Activated CD4-positive, alpha-beta T cell treated with anti-CD3 and anti-CD28 coated beads, Interleukin-2, amount 10 ng/mL, durations not matched to agents 7 days and 5 days (primary cell): ENCODE data around the gene ZNF93. TPM values are rescaled to one million over a fixed set of nuclear protein-coding genes. Genes with fewer than 3 reads are reported as not detected.
A peak's percentile ranks its signal among the peaks of the same experiment; 100 is the strongest.
"Not testable (repeated sequence)": the region's sequence is repeated elsewhere in the genome, so short reads cannot be mapped to it uniquely, and the experiment has no call there.

Experiments used
- CTCF ChIA-PET: fragments of 350-600 bp; sonication (Branson Sonifier 250); formaldehyde crosslinking; loops from one replicate; lab custom pipeline; 2021; ENCODE audit warnings: antibody characterized with exemption; lab: Charles Lee
- POLR2A ChIA-PET: fragments of 350-600 bp; sonication (Branson Sonifier 250); formaldehyde crosslinking; loops from one replicate; lab custom pipeline; 2021; ENCODE audit warnings: antibody characterized with exemption; lab: Charles Lee
- DNase-seq: peaks from one replicate; pipeline ENCODE4 v3.0.0-alpha.2; 2020
- H3K27ac Mint-ChIP-seq: one replicate; pipeline ENCODE4 v1.8.0; 2021; ENCODE audit warnings: mild to moderate bottlenecking, moderate library complexity, mixed read lengths
- H3K27me3 Mint-ChIP-seq: one replicate; pipeline ENCODE4 v1.8.0; 2021; ENCODE audit warnings: mixed read lengths
- H3K36me3 Mint-ChIP-seq: one replicate; pipeline ENCODE4 v1.8.0; 2021; ENCODE audit warnings: low read depth, mixed read lengths
- H3K4me1 Mint-ChIP-seq: one replicate; pipeline ENCODE4 v1.8.0; 2021; ENCODE audit warnings: mixed read lengths
- H3K4me3 Mint-ChIP-seq: one replicate; pipeline ENCODE4 v1.8.0; 2021; ENCODE audit warnings: mild to moderate bottlenecking, moderate library complexity, mixed read lengths
- H3K9me3 Mint-ChIP-seq: one replicate; pipeline ENCODE4 v1.8.0; 2021; ENCODE audit warnings: mixed read lengths
- total RNA-seq, 2 experiments: library from RNA; stranded (reverse); gene quantifications; one replicate each; pipeline ENCODE4 v1.2.3, GENCODE V29; 2021

Gene ZNF93
- total RNA-seq, 2 experiments from 2014 or later: 14.7 to 15.8 TPM

DNA sequence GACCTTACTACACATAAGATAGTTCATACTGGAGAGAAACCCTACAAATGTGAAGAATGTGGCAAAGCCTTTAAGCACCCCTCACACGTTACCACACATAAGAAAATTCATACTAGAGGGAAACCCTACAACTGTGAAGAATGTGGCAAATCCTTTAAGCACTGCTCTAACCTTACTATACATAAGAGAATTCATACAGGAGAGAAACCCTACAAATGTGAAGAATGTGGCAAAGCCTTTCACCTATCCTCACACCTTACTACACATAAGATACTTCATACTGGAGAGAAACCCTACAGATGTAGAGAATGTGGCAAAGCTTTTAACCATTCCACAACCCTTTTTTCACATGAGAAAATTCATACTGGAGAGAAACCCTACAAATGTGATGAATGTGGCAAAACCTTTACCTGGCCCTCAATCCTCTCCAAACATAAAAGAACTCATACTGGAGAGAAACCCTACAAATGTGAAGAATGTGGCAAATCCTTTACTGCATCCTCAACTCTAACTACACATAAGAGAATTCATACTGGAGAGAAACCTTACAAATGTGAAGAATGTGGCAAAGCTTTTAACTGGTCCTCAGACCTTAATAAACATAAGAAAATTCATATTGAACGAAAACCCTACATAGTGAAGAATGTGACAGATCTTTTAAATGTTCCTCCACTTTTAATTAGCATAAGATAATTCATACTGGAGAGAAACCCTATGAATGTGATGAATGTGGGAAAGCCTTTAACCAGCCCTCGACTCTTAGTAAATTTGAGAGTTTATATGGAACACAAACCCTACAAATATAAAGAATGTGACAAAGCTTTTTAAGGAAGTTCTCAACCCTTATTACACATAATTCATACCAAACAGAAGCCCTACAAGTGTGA is 8.4 kb upstream of the ZNF93 start:
- POLR2A ChIA-PET, H3K27me3 Mint-ChIP-seq, DNase-seq, H3K27ac Mint-ChIP-seq, H3K4me3 Mint-ChIP-seq, CTCF ChIA-PET, H3K4me1 Mint-ChIP-seq: not testable (repeated sequence)
- Mint-ChIP-seq H3K36me3 (peaks cover 60% of the 10 kb centered on the region), H3K9me3 (peaks cover 51% of the 10 kb centered on the region)

DNA sequence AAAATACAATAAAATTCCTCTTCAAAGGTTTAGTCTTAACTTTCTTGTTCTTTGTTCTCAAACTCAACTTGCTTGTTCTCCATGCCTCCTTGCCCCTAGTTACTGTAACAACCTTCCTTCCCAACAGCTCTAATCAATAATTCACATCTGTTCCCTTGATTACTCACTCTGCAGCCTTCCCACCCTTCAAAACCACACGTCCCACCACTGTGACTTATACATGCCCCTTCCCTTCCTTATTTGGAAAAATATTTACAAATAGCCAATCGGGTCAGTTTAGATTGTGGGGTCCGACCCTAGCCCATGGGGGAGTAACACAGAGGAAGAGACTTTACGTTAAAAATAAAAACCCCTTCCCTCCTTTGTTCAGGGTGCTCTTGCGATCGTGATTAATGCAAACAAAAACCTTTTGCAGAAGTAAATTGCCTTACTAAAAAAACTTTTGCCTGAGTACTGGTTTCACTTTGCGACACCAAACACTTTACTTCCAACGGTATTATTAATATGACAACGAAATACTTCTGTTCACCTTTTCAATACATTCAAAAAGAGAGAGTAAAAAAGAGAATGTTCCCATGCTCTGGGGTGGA is 512 bp upstream of the ZNF93 start:
- CTCF ChIA-PET: interaction anchor here (0.5 to 1.6 kb wide), 3 partner anchors 29 to 252 kb away, joined by 3 to 7 read pairs (median 4); partner anchors contain the start of gene ZNF506
- POLR2A ChIA-PET: interaction anchor here (0.7 to 1.6 kb wide), 5 partner anchors 33 to 449 kb away, joined by 3 to 9 read pairs (median 5); partner anchors contain the start of genes ZNF101, ZNF253 and ZNF506
- H3K27ac Mint-ChIP-seq: peak overlapping the region; percentile 98
- H3K4me1 Mint-ChIP-seq: peaks cover 35% of the 10 kb centered on the region
- H3K27me3 Mint-ChIP-seq: no peaks in the 10 kb centered on the region
- peak; percentile 7 for DNase-seq
- H3K36me3 Mint-ChIP-seq: peaks cover 72% of the 10 kb centered on the region
- H3K4me3 Mint-ChIP-seq: peak overlapping the region; percentile 97
- peaks cover 61% of the 10 kb centered on the region for H3K9me3 Mint-ChIP-seq

DNA sequence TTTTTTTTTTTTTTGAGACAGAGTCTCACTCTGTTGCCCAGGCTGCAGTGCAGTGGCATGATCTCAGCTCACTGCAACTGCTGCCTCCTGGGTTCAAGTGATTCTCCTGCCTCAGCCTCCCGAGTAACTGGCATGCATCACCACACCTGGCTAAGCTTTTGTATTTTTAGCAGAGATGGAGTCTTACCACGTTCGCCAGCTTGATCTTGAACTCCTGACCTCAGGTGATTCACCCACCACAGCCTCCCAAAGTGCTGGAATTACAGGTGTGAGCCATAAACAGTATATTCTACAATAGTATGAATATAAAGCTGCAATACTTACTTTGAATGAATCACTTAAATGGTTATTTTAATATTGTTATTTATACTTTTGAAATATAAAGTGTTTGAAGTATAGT is 6.8 kb downstream of the ZNF93 start:
- H3K27ac Mint-ChIP-seq, H3K4me3 Mint-ChIP-seq, DNase-seq, POLR2A ChIA-PET, H3K27me3 Mint-ChIP-seq: not testable (repeated sequence)
- H3K36me3 Mint-ChIP-seq: peaks cover 81% of the 10 kb centered on the region
- H3K4me1 Mint-ChIP-seq: peaks cover 31% of the 10 kb centered on the region
- peaks cover 60% of the 10 kb centered on the region for H3K9me3 Mint-ChIP-seq
- CTCF ChIA-PET: interaction anchor here (0.6 to 2.0 kb wide), 4 partner anchors 9 to 241 kb away, joined by 3 to 5 read pairs (median 4); no protein-coding TSS in a partner anchor

DNA sequence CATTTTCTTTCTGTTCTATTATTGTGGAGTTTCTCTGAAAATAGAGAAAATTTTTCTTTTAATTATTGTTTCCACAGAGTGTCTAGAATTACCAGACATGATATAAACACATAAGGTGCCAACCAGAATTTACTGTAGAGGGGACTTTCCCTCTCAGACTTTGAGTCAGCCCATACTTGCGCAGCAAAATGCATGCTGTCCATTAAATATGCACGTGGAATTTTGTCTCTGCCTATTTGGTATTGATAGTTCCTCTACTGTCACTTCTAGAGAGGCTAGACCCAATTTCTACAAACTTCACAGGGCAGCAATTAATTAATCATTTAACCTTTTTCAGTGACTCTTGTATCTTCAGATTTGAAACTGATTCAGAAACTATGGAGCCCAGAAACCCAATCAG is 8.9 kb downstream of the ZNF93 start:
- peaks cover 21% of the 10 kb centered on the region for H3K4me1 Mint-ChIP-seq
- no peak overlapping the region for H3K27ac Mint-ChIP-seq
- CTCF ChIA-PET: no interaction called here
- no peak overlapping the region for H3K4me3 Mint-ChIP-seq
- peaks cover 58% of the 10 kb centered on the region for H3K9me3 Mint-ChIP-seq
- H3K27me3 Mint-ChIP-seq: no peaks in the 10 kb centered on the region
- POLR2A ChIA-PET: no interaction called here
- DNase-seq: no peak
- H3K36me3 Mint-ChIP-seq: peaks cover 81% of the 10 kb centered on the region

DNA sequence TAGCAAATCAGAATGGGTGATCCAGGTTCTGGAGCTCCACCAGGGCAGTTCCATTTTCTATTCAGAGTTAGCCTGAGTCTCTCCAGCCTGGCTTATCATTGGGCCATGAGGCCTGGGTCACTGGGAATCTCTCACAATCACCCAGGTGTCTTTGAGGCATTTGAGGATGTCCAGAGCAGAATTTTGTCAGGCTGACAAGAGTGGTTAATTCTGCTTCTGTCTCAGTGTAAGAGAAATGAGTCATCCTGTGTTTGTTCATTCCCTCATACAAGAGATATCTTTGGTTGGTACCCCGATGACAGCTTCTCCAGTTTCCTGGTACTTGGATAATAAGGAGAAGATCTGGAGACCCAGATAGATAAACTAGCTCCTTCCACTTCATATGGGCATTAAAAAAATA is 10.4 kb downstream of the ZNF93 start:
- ChIA-PET CTCF (interaction anchor here (0.7 to 1.5 kb wide), 4 partner anchors 9 to 178 kb away, joined by 3 to 6 read pairs (median 4); partner anchors contain the start of gene ZNF14), POLR2A (no interaction called here)
- peaks cover 11% of the 10 kb centered on the region for H3K4me1 Mint-ChIP-seq
- no peak for DNase-seq
- no peak overlapping the region for H3K27ac Mint-ChIP-seq
- peaks cover 45% of the 10 kb centered on the region for H3K9me3 Mint-ChIP-seq
- no peaks in the 10 kb centered on the region for H3K27me3 Mint-ChIP-seq
- H3K4me3 Mint-ChIP-seq: no peak overlapping the region
- H3K36me3 Mint-ChIP-seq: peaks cover 81% of the 10 kb centered on the region

DNA sequence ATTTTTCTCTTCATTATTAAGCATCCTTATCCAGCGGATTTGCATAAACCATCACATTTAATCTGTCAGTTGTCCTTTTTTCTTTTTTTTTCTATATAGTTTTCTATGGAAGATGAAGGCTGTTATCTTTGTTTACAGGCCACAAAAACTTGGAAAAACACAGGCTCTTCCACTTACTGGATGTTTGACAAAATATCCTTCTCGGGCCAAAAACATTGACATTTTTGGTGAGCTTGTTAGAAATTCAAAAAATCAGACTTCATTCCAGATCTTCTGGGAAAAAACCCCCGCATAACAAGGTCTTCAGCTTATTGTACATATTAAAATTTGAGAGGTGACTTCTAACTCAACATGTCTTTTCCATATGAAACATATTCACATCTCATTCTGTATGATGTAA is 13.8 kb downstream of the ZNF93 start:
- Mint-ChIP-seq H3K27me3 (no peaks in the 10 kb centered on the region), H3K4me1 (peaks cover 6% of the 10 kb centered on the region), H3K36me3 (peaks cover 81% of the 10 kb centered on the region), H3K27ac (no peak overlapping the region), H3K9me3 (peaks cover 37% of the 10 kb centered on the region), H3K4me3 (no peak overlapping the region)
- ChIA-PET CTCF (interaction anchor here (0.6 kb wide), 1 partner anchor 12 kb away, joined by 5 read pairs; no protein-coding TSS in a partner anchor), POLR2A (no interaction called here)
- DNase-seq: no peak

DNA sequence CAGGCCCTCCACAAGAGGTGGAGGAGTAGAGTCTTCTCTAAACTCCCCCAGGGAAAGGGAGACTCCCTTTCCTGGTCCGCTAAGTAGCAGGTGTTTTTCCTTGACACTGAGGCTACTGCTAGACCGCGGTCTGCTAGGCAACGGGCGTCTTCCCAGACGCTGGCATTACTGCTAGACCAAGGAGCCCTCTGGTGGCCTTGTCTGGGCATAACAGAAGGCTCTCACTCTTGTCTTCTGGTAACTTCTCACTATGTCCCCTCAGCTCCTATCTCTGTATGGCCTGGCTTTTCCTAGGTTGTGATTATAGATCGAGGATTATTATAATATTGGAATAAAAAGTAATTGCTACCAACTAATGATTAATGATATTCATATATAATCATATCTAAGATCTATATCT is 29.7 kb downstream of the ZNF93 start:
- peaks cover 76% of the 10 kb centered on the region for H3K36me3 Mint-ChIP-seq
- peak; percentile 21 for DNase-seq
- H3K27me3 Mint-ChIP-seq, H3K4me1 Mint-ChIP-seq, H3K4me3 Mint-ChIP-seq, CTCF ChIA-PET, H3K27ac Mint-ChIP-seq: not testable (repeated sequence)
- H3K9me3 Mint-ChIP-seq: peaks cover 43% of the 10 kb centered on the region
- POLR2A ChIA-PET: interaction anchor here (0.7 kb wide), 1 partner anchor 1891 kb away, joined by 3 read pairs; no protein-coding TSS in a partner anchor

DNA sequence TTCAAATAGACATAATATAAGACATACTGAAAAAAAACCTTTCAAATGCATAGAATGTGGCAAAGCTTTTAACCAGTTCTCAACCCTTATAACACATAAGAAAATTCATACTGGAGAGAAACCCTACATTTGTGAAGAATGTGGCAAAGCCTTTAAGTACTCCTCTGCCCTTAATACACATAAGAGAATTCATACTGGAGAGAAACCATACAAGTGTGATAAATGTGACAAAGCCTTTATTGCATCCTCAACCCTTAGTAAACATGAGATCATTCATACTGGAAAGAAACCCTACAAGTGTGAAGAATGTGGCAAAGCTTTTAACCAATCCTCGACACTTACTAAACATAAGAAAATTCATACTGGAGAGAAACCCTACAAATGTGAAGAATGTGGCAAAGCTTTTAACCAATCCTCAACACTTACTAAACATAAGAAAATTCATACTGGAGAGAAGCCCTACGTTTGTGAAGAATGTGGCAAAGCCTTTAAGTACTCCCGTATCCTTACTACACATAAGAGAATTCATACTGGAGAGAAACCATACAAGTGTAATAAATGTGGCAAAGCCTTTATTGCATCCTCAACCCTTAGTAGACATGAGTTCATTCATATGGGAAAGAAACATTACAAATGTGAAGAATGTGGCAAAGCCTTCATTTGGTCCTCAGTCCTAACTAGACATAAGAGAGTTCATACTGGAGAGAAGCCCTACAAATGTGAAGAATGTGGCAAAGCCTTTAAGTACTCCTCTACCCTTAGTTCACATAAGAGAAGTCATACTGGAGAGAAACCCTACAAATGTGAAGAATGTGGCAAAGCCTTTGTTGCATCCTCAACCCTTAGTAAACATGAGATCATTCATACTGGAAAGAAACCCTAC is 32.9 kb downstream of the ZNF93 start:
- Mint-ChIP-seq H3K36me3 (peaks cover 50% of the 10 kb centered on the region), H3K9me3 (peaks cover 47% of the 10 kb centered on the region)
- H3K27ac Mint-ChIP-seq, H3K4me1 Mint-ChIP-seq, DNase-seq, H3K4me3 Mint-ChIP-seq, H3K27me3 Mint-ChIP-seq, CTCF ChIA-PET, POLR2A ChIA-PET: not testable (repeated sequence)

DNA sequence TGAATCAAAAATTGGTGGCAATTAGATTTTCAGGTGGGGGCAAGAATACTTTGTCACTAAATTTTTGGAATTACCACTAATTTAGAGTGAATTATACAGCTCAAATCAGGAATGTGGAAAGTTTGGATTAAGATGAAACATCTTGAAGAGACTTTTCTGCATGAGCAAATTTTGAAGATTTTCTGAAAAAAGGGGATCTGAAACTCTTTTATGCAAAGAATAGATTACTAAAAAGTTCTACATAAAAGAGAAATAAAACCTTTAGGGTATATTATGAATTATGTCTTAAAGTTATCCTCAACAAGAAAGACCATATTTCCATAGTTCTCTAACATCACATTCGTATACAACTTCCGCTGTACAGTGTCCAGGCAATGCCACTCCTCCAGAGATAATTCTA is 36.7 kb downstream of the ZNF93 start:
- no peak for DNase-seq
- Mint-ChIP-seq H3K36me3 (peaks cover 27% of the 10 kb centered on the region), H3K27ac (no peak overlapping the region), H3K9me3 (peaks cover 57% of the 10 kb centered on the region), H3K4me1 (no peaks in the 10 kb centered on the region), H3K27me3 (no peaks in the 10 kb centered on the region), H3K4me3 (no peak overlapping the region)
- CTCF ChIA-PET: no interaction called here
- POLR2A ChIA-PET: no interaction called here

DNA sequence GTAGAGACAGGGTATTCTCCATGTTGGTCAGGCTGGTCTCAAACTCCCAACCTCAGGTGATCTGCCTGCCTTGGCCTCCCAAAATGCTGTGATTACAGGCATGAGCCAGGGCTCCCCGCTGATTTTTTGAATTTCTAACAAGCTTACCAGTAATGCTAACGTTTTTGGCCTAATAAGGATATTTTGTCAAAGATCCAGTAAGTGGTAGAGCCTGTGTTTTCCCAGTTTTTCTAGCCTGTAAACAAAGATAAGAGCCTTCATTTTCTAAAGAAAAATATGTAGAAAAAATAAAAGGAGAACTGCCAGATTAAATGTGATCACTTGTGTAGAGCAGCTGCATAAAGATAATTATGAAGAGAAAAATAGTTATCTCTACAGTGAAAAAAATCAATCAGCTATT is 37.7 kb downstream of the ZNF93 start:
- CTCF ChIA-PET: no interaction called here
- H3K27me3 Mint-ChIP-seq: no peaks in the 10 kb centered on the region
- H3K36me3 Mint-ChIP-seq: peaks cover 16% of the 10 kb centered on the region
- H3K4me1 Mint-ChIP-seq: no peaks in the 10 kb centered on the region
- no peak overlapping the region for H3K4me3 Mint-ChIP-seq
- DNase-seq: no peak
- peaks cover 58% of the 10 kb centered on the region for H3K9me3 Mint-ChIP-seq
- POLR2A ChIA-PET: no interaction called here
- H3K27ac Mint-ChIP-seq: no peak overlapping the region

DNA sequence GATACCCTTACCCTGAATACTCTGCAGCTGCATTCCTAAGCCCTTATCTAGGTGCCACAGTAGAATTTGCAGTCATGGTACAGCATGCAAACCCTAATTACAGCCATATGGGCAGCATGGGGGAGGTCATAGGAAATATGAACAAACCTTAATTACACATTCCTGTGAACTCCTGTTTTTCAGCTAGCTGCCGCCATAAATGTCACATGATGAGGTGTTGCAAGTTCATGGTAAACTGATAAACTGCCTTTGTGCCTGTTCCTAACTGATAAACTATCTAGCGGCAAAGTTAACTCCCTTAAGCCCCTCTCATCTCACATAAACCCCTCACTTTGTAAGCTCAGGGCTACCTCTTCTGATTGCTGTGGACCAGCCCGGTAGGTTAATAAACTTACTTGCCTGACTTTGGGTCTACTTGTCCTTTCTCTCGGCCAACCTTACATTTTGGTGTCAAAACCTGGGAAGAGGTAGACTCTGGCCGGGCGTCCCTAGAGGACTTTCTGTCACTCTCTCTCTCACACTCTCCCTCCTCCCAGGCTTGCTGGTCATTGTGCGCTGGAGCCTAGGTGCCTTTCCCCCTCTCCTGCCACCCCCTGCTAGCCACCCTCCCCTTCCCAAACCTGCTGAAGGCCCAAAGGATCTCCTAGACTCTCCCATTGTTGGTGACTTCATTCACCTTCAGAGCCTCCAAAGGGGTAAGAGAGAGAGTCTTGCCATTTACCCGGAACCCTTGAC is 43.3 kb downstream of the ZNF93 start:
- POLR2A ChIA-PET: no interaction called here
- Mint-ChIP-seq H3K36me3 (peaks cover 2% of the 10 kb centered on the region), H3K9me3 (peaks cover 41% of the 10 kb centered on the region), H3K4me3 (no peak overlapping the region), H3K4me1 (no peaks in the 10 kb centered on the region), H3K27ac (no peak overlapping the region), H3K27me3 (no peaks in the 10 kb centered on the region)
- DNase-seq: no peak
- CTCF ChIA-PET: no interaction called here

DNA sequence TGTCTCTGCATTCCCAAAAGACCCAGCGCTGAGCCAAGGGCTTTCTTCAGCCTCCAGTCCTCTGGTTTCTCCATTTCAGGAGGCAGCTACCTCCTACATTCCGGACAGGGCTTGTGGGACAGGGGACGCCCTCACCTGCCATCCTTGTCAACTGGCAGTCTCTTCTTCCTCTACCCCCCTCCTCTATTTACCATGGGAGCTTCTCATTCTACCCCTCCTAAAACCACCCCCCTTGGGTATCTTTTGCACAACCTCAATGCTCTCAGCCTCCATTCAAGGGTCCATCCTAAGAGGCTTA is 43.8 kb downstream of the ZNF93 start:
- ChIA-PET CTCF (no interaction called here), POLR2A (no interaction called here)
- no peaks in the 10 kb centered on the region for H3K27me3 Mint-ChIP-seq
- no peak for DNase-seq
- no peak overlapping the region for H3K4me3 Mint-ChIP-seq
- H3K9me3 Mint-ChIP-seq: peaks cover 36% of the 10 kb centered on the region
- H3K36me3 Mint-ChIP-seq: peaks cover 2% of the 10 kb centered on the region
- no peaks in the 10 kb centered on the region for H3K4me1 Mint-ChIP-seq
- no peak overlapping the region for H3K27ac Mint-ChIP-seq
